ENCODE data around the gene GPBP1.

DNA sequence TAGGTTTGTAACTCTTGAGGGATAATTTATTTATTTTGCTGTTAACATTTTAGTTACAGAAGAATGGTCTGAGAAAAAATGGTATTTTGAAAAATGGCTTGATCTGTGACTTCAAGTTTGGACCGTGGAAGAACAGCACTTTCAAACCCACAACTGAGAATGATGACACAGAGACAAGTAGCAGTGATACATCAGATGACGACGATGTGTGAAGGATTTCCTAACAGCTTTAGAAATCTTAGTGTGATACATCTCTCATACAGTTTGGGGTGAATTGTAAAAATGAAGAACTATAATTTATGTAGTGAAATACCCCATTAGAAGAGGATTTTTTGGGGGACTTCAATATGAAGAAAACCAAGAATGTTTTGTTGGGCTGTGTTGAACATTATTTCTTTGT, 88.7 kb downstream of the GPBP1 start:
- TF ChIP-seq, protein P1, sequence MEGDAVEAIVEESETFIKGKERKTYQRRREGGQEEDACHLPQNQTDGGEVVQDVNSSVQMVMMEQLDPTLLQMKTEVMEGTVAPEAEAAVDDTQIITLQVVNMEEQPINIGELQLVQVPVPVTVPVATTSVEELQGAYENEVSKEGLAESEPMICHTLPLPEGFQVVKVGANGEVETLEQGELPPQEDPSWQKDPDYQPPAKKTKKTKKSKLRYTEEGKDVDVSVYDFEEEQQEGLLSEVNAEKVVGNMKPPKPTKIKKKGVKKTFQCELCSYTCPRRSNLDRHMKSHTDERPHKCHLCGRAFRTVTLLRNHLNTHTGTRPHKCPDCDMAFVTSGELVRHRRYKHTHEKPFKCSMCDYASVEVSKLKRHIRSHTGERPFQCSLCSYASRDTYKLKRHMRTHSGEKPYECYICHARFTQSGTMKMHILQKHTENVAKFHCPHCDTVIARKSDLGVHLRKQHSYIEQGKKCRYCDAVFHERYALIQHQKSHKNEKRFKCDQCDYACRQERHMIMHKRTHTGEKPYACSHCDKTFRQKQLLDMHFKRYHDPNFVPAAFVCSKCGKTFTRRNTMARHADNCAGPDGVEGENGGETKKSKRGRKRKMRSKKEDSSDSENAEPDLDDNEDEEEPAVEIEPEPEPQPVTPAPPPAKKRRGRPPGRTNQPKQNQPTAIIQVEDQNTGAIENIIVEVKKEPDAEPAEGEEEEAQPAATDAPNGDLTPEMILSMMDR (IDR thresholded peaks at IDR 0.05; ENCODE audit: poor library complexity) = no peak
- no peak for TF ChIP-seq EZH2 (IDR thresholded peaks at IDR 0.05; ENCODE audit: borderline replicate concordance)
- TF ChIP-seq EZH2phosphoT487 (IDR thresholded peaks at IDR 0.05; ENCODE audit: low read depth, severe bottlenecking, unreplicated experiment) = no peak

All from hepatocyte (in vitro differentiated cells).